Measurements from ENCODE around the gene C8G. TPM values are rescaled to one million over a fixed set of nuclear protein-coding genes. Genes with fewer than 3 reads are reported as not detected.
A peak's percentile ranks its signal among the peaks of the same experiment; 100 is the strongest.

C8G gene
- total and polyA plus RNA-seq, 9 of the 15 experiments (the other 6 are each of a cell fraction or from before 2014, with no cell fraction given), result 0.35 to 5.9 (median 2.7) TPM; not detected in 2

GRCh38 chr9:136923881-136924280, 21.2 kb upstream of the C8G start:
- DNase-seq (ENCODE audit: extremely low read depth in 1 of 4, low spot score in 3 of 4) (no peak), FAIRE-seq (no peak), ATAC-seq (no peak)
- 86% methylated on average over 9 of the region's 19 CpGs for WGBS (ENCODE audit: insufficient coverage, low coverage, missing lambda C conversion rate)
- Histone ChIP-seq H3K9ac (ENCODE audit: insufficient read depth in 1 of 2, low read depth in 2 of 2, low read length in 2 of 2) (no peak overlapping the region), H4K20me1 (replicated peaks; ENCODE audit: control insufficient read depth, insufficient read depth, low read length) (peaks cover 4% of the 10 kb centered on the region; the same call in 1 of the 2 replicates), H3K4me2 (ENCODE audit: insufficient read depth, low read length) (no peak overlapping the region), H2AFZ (ENCODE audit: low read depth, low read length) (no peak overlapping the region), H3K27ac (ENCODE audit: extremely low read depth, low read depth, low read length) (no peak overlapping the region), H3K27me3 (ENCODE audit: control insufficient read depth in 2 of 2, insufficient read depth in 2 of 2, low read length in 2 of 2) (no peaks in the 10 kb centered on the region), H3K4me3 (no peak overlapping the region), H3K79me2 (ENCODE audit: control insufficient read depth, insufficient read depth, low read length) (no peaks in the 10 kb centered on the region), H3K4me1 (replicated peaks in 1 of 2; ENCODE audit: control insufficient read depth in 2 of 2, insufficient read depth in 2 of 2, low read length in 2 of 2) (peaks cover 10 to 50% of the 10 kb centered on the region in 2 experiments; a peak in 4 of 5 replicates), H3K9me3 (replicated peaks; ENCODE audit: control insufficient read depth, insufficient read depth, low read depth, low read length) (no peaks in the 10 kb centered on the region), H3K36me3 (ENCODE audit: control insufficient read depth, insufficient read depth, low read length) (peaks cover 84% of the 10 kb centered on the region), H3K9me1 (ENCODE audit: control insufficient read depth, insufficient read depth, low read length) (no peaks in the 10 kb centered on the region)
- BruUV-seq (replicated peaks), result no TSS peak
- ChIA-PET POLR2A (interaction anchor here (1.2 kb wide), 1 partner anchor 23 kb away, joined by 6 read pairs; no protein-coding TSS in a partner anchor), CTCF (ENCODE audit: low intra/inter-chr PET ratio) (no interaction called here)
- in situ Hi-C loops (cut with MboI) (no loop called here), intact Hi-C loops (cut with micrococcal nuclease) (no loop called here)
- TF ChIP-seq MIER1 (IDR thresholded peaks at IDR 0.05; ENCODE audit: low read depth) (no peak), POLR2G (IDR thresholded peaks at IDR 0.05; ENCODE audit: low read depth, low read length) (0 out of 2 replicates have a peak, but pooled peaks have one; percentile 33), BCOR (IDR thresholded peaks at IDR 0.05) (no peak)

DNA sequence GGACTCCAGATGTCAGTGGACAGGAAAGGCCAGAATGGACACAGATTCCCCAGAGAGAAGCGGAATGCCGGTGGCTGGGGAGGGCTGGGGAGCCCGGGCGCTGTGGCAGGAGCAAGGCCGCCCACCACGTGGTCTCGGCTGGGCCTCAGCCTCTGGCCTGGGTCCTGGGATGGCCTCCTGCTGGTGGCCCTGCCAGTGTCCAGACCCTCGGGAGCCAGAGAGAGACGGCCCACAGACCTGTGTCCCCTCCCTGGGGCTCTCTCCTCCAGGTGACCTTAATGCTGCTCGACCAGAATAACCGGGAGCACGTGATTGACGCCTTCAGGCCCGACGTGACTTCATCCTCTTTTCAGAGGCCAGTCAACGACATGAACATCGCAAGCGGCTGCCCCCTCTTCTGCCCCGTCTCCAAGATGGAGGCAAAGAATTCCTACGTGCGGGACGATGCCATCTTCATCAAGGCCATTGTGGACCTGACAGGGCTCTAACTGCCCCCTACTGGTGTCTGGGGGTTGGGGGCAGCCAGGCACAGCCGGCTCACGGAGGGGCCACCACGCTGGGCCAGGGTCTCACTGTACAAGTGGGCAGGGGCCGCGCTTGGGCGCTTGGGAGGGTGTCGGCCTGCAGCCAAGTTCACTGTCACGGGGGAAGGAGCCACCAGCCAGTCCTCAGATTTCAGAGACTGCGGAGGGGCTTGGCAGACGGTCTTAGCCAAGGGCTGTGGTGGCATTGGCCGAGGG, 19.5 kb upstream of the C8G start:
- Histone ChIP-seq H3K27me3 (ENCODE audit: control insufficient read depth in 2 of 2, insufficient read depth in 2 of 2, low read length in 2 of 2) (no peaks in the 10 kb centered on the region), H4K20me1 (replicated peaks; ENCODE audit: control insufficient read depth, insufficient read depth, low read length) (peaks cover 4% of the 10 kb centered on the region; the same call in 1 of the 2 replicates), H3K4me1 (replicated peaks in 1 of 2; ENCODE audit: control insufficient read depth in 2 of 2, insufficient read depth in 2 of 2, low read length in 2 of 2) (peaks cover 10 to 47% of the 10 kb centered on the region in 2 experiments; a peak in 4 of 5 replicates), H3K9me3 (replicated peaks; ENCODE audit: control insufficient read depth, insufficient read depth, low read depth, low read length) (no peaks in the 10 kb centered on the region), H3K27ac (ENCODE audit: extremely low read depth, low read depth, low read length) (no peak overlapping the region), H2AFZ (ENCODE audit: low read depth, low read length) (no peak overlapping the region), H3K9me1 (ENCODE audit: control insufficient read depth, insufficient read depth, low read length) (no peaks in the 10 kb centered on the region), H3K4me3 (no peak overlapping the region), H3K9ac (ENCODE audit: insufficient read depth in 1 of 2, low read depth in 2 of 2, low read length in 2 of 2) (peak overlapping the region in 1 of 2 experiments; percentile 64; a peak in 1 of 4 replicates), H3K4me2 (ENCODE audit: insufficient read depth, low read length) (no peak overlapping the region), H3K36me3 (ENCODE audit: control insufficient read depth, insufficient read depth, low read length) (peaks cover 85% of the 10 kb centered on the region; the same call in 2 of the 3 replicates), H3K79me2 (ENCODE audit: control insufficient read depth, insufficient read depth, low read length) (no peaks in the 10 kb centered on the region)
- intact Hi-C loops (cut with micrococcal nuclease), result no loop called here
- CTCF ChIA-PET (ENCODE audit: low intra/inter-chr PET ratio), result interaction anchor here (0.6 kb wide), 2 partner anchors 125 to 167 kb away, joined by 3 read pairs; partner anchors contain the start of gene LCN8
- WGBS (ENCODE audit: insufficient coverage, low coverage, missing lambda C conversion rate), result 89% methylated on average over 20 of the region's 33 CpGs
- TF ChIP-seq RBM22 (IDR thresholded peaks at IDR 0.05; ENCODE audit: low read depth, low read length, poor library complexity, severe bottlenecking) (peak; percentile 20), ESRRA (IDR thresholded peaks at IDR 0.05; ENCODE audit: borderline replicate concordance, low read depth) (no peak), POLR2A (conservative IDR thresholded peaks at IDR 0.05) (0 out of 2 replicates have a peak, but pooled peaks have one; percentile 1)
- TF ChIP-seq, protein P1, sequence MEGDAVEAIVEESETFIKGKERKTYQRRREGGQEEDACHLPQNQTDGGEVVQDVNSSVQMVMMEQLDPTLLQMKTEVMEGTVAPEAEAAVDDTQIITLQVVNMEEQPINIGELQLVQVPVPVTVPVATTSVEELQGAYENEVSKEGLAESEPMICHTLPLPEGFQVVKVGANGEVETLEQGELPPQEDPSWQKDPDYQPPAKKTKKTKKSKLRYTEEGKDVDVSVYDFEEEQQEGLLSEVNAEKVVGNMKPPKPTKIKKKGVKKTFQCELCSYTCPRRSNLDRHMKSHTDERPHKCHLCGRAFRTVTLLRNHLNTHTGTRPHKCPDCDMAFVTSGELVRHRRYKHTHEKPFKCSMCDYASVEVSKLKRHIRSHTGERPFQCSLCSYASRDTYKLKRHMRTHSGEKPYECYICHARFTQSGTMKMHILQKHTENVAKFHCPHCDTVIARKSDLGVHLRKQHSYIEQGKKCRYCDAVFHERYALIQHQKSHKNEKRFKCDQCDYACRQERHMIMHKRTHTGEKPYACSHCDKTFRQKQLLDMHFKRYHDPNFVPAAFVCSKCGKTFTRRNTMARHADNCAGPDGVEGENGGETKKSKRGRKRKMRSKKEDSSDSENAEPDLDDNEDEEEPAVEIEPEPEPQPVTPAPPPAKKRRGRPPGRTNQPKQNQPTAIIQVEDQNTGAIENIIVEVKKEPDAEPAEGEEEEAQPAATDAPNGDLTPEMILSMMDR (IDR thresholded peaks at IDR 0.05 in 2 of 3, conservative IDR thresholded peaks at IDR 0.05 in 1 of 3; ENCODE audit: insufficient read depth in 2 of 3, low read depth in 1 of 3, low read length in 3 of 3), result peak; percentile 20 to 23 (median 20); a peak in 2 of 6 replicates
- FAIRE-seq (no peak), ATAC-seq (peak; percentile 41; the same call in 2 of the 3 replicates), DNase-seq (ENCODE audit: extremely low read depth in 1 of 4, low spot score in 3 of 4) (no peak)
- BruUV-seq (replicated peaks), result no TSS peak
- in situ Hi-C loops (cut with MboI), result no loop called here
- POLR2A ChIA-PET, result interaction anchor here (0.6 to 3.2 kb wide), 4 partner anchors 11 to 23 kb away, joined by 3 to 19 read pairs (median 4); no protein-coding TSS in a partner anchor
